HEK293 (cell line): Measurements from ENCODE around the gene RGS11.

Source experiments
- CTCF ChIA-PET: fragments of 350-600 bp; formaldehyde crosslinking; extraction: SDS; loops from one replicate; lab custom pipeline; 2021; ENCODE audit warnings: antibody characterized with exemption; lab: Yijun Ruan, JAX
- POLR2A ChIA-PET: fragments of 300-600 bp; formaldehyde crosslinking; extraction: SDS; loops from one replicate; lab custom pipeline; 2020; ENCODE audit warnings: antibody characterized with exemption, inconsistent platforms; lab: Yijun Ruan, JAX
- H3K27ac ChIP-seq: fragments of 200-500 bp; sonication (Bioruptor generic); 2 replicates; pipeline ENCODE4 v1.5.1; 2014; ENCODE audit warnings: low read depth, low read length, control low read depth, inconsistent platforms; ENCODE audit errors: extremely low read depth
- H3K36me3 ChIP-seq, 2 experiments: fragments of 200-500 bp in 1 of 2; sonication (Bioruptor generic) in 1 of 2; 1 replicate in 1 of 2; 2 replicates in 1 of 2; pipeline ENCODE4 v1.5.1; 2014 to 2017; ENCODE audit warnings: inconsistent platforms in 2 of 2, low read length in 2 of 2; ENCODE audit not compliant: control insufficient read depth in 2 of 2, insufficient read depth in 1 of 2
- H3K4me1 ChIP-seq: fragments of 200-500 bp; sonication (Bioruptor generic); 2 replicates; pipeline ENCODE4 v1.5.1; 2014; ENCODE audit warnings: mild to moderate bottlenecking, low read length, inconsistent platforms; ENCODE audit not compliant: control insufficient read depth, insufficient read depth
- H3K4me3 ChIP-seq: 2 replicates; pipeline ENCODE4 v1.5.1; 2011; ENCODE audit warnings: low read depth, mild to moderate bottlenecking, control low read depth, low read length, moderate library complexity
- H3K9me3 ChIP-seq: fragments of 200-500 bp; sonication (Bioruptor generic); 2 replicates; pipeline ENCODE4 v1.5.1; 2014; ENCODE audit warnings: low read depth, low read length, inconsistent platforms; ENCODE audit not compliant: control insufficient read depth, insufficient read depth
- BCL11A ChIP-seq: fragments of 450-650 bp; formaldehyde crosslinking; IDR thresholded peaks from 2 replicates; pipeline ENCODE4 v1.5.1; 2016; ENCODE audit warnings: low read depth, missing biosample characterization, missing genetic modification characterization
- CTCF ChIP-seq: fragments of 450-650 bp; formaldehyde crosslinking; IDR thresholded peaks from 2 replicates; pipeline ENCODE4 v1.5.1; 2016; ENCODE audit warnings: missing biosample characterization, missing genetic modification characterization
- HOXC10 ChIP-seq: sonication (generic); formaldehyde crosslinking; IDR thresholded peaks from 2 replicates; pipeline ENCODE4 v1.8.1; 2023; ENCODE audit warnings: mild to moderate bottlenecking, missing genetic modification reagents
- KLF9 ChIP-seq: fragments of 450-650 bp; formaldehyde crosslinking; IDR thresholded peaks from 2 replicates; pipeline ENCODE4 v1.5.1; 2016; ENCODE audit warnings: missing biosample characterization, missing genetic modification characterization, low read depth
- MYNN ChIP-seq: fragments of 450-650 bp; formaldehyde crosslinking; IDR thresholded peaks from 2 replicates; pipeline ENCODE4 v1.5.1; 2016; ENCODE audit warnings: missing biosample characterization, missing genetic modification characterization, borderline replicate concordance
- ZBTB1 ChIP-seq: fragments of 450-650 bp; formaldehyde crosslinking; IDR thresholded peaks from 2 replicates; pipeline ENCODE4 v1.5.1; 2016; ENCODE audit warnings: missing biosample characterization, missing genetic modification characterization
- ZNF146 ChIP-seq: fragments of 450-650 bp; formaldehyde crosslinking; IDR thresholded peaks from 2 replicates; pipeline ENCODE4 v1.5.1; 2016; ENCODE audit warnings: missing biosample characterization, missing genetic modification characterization
- ZNF248 ChIP-seq: fragments of 450-650 bp; formaldehyde crosslinking; IDR thresholded peaks from 2 replicates; pipeline ENCODE4 v1.5.1; 2017; ENCODE audit warnings: missing biosample characterization, missing genetic modification characterization
- ZNF266 ChIP-seq: fragments of 450-650 bp; formaldehyde crosslinking; IDR thresholded peaks from 2 replicates; pipeline ENCODE4 v1.5.1; 2016; ENCODE audit warnings: missing biosample characterization, missing genetic modification characterization, low read depth
- ZNF292 ChIP-seq: fragments of 450-650 bp; formaldehyde crosslinking; IDR thresholded peaks from 2 replicates; pipeline ENCODE4 v1.5.1; 2016; ENCODE audit warnings: low read depth, missing biosample characterization, missing genetic modification characterization, borderline replicate concordance
- ZNF341 ChIP-seq: fragments of 450-650 bp; formaldehyde crosslinking; IDR thresholded peaks from 2 replicates; pipeline ENCODE4; 2016; ENCODE audit warnings: low read depth, missing biosample characterization, missing genetic modification characterization
- ZNF433 ChIP-seq: fragments of 450-650 bp; formaldehyde crosslinking; IDR thresholded peaks from 2 replicates; pipeline ENCODE4 v1.5.1; 2016; ENCODE audit warnings: missing biosample characterization, missing genetic modification characterization, low read depth
- ZNF548 ChIP-seq: fragments of 450-650 bp; formaldehyde crosslinking; IDR thresholded peaks from 2 replicates; pipeline ENCODE4 v1.5.1; 2016; ENCODE audit warnings: missing biosample characterization, missing genetic modification characterization
- ZNF585B ChIP-seq: fragments of 450-650 bp; formaldehyde crosslinking; IDR thresholded peaks from 2 replicates; pipeline ENCODE4 v1.5.1; 2016; ENCODE audit warnings: missing biosample characterization, missing genetic modification characterization
- ZNF621 ChIP-seq: fragments of 450-650 bp; formaldehyde crosslinking; IDR thresholded peaks from 2 replicates; pipeline ENCODE4 v1.5.1; 2017; ENCODE audit warnings: missing biosample characterization, missing genetic modification characterization
- ZNF629 ChIP-seq: fragments of 450-650 bp; formaldehyde crosslinking; IDR thresholded peaks from 2 replicates; pipeline ENCODE4 v1.5.1; 2017; ENCODE audit warnings: missing biosample characterization, missing genetic modification characterization
- ZNF654 ChIP-seq: fragments of 450-650 bp; formaldehyde crosslinking; IDR thresholded peaks from 2 replicates; pipeline ENCODE4 v1.5.1; 2016; ENCODE audit warnings: low read depth, missing biosample characterization, missing genetic modification characterization
- ZNF704 ChIP-seq: fragments of 450-650 bp; formaldehyde crosslinking; IDR thresholded peaks from 2 replicates; pipeline ENCODE4 v1.5.1; 2016; ENCODE audit warnings: missing biosample characterization, missing genetic modification characterization
- ZNF776 ChIP-seq: fragments of 450-650 bp; formaldehyde crosslinking; IDR thresholded peaks from 2 replicates; pipeline ENCODE4 v1.5.0; 2017; ENCODE audit warnings: missing biosample characterization, missing genetic modification characterization, borderline replicate concordance
- ZNF837 ChIP-seq: fragments of 450-650 bp; formaldehyde crosslinking; IDR thresholded peaks from 2 replicates; pipeline ENCODE4 v1.5.1; 2016; ENCODE audit warnings: missing biosample characterization, missing genetic modification characterization
- ZSCAN23 ChIP-seq: fragments of 450-650 bp; formaldehyde crosslinking; IDR thresholded peaks from 2 replicates; pipeline ENCODE4 v1.5.1; 2016; ENCODE audit warnings: missing biosample characterization, missing genetic modification characterization
- TF ChIP-seq, protein P1 (sequence below): fragments of 450-650 bp; formaldehyde crosslinking; IDR thresholded peaks from 2 replicates; pipeline ENCODE4 v1.5.1; 2016; ENCODE audit warnings: missing biosample characterization, missing genetic modification characterization, low read depth
- TF ChIP-seq, protein P2 (sequence below): fragments of 450-650 bp; formaldehyde crosslinking; IDR thresholded peaks from 2 replicates; pipeline ENCODE4 v1.5.1; 2017; ENCODE audit warnings: missing biosample characterization, missing genetic modification characterization
- TF ChIP-seq, protein P3 (sequence below): fragments of 450-650 bp; IDR thresholded peaks from 2 replicates; pipeline ENCODE4 v1.5.1; 2018; ENCODE audit warnings: missing biosample characterization, missing genetic modification characterization

The RGS11 gene

GRCh38 chr16:260326-260725 is 15.4 kb downstream of the RGS11 start:
- Histone ChIP-seq H3K4me3 (no peak overlapping the region), H3K27ac (no peak overlapping the region), H3K9me3 (no peaks in the 10 kb centered on the region), H3K36me3 (peaks cover 0 to 63% of the 10 kb centered on the region in 2 experiments; a peak in 2 of 3 replicates), H3K4me1 (no peaks in the 10 kb centered on the region)
- no peak for TF ChIP-seq ZNF621 (tag by site-specific recombination)
- TF ChIP-seq ZBTB1 (tag by site-specific recombination): no peak
- TF ChIP-seq, protein P1, sequence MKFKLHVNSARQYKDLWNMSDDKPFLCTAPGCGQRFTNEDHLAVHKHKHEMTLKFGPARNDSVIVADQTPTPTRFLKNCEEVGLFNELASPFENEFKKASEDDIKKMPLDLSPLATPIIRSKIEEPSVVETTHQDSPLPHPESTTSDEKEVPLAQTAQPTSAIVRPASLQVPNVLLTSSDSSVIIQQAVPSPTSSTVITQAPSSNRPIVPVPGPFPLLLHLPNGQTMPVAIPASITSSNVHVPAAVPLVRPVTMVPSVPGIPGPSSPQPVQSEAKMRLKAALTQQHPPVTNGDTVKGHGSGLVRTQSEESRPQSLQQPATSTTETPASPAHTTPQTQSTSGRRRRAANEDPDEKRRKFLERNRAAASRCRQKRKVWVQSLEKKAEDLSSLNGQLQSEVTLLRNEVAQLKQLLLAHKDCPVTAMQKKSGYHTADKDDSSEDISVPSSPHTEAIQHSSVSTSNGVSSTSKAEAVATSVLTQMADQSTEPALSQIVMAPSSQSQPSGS (tag by site-specific recombination): no peak
- TF ChIP-seq HOXC10 (CRISPR knock-in tag): no peak
- no peak for TF ChIP-seq MYNN
- TF ChIP-seq ZNF837: no peak
- TF ChIP-seq ZNF341 (tag by site-specific recombination): no peak
- TF ChIP-seq ZNF433 (tag by site-specific recombination): no peak
- TF ChIP-seq ZNF629 (tag by site-specific recombination): no peak
- no peak for TF ChIP-seq ZNF654 (tag by site-specific recombination)
- ChIA-PET POLR2A (no interaction called here), CTCF (no interaction called here)

- POLR2A ChIA-PET: no interaction called here
- H3K27ac ChIP-seq: no peak overlapping the region
- CTCF ChIA-PET: no interaction called here
- H3K9me3 ChIP-seq: no peaks in the 10 kb centered on the region
- no peak overlapping the region for H3K4me3 ChIP-seq
- peaks cover 1 to 65% of the 10 kb centered on the region in 2 experiments; a peak in 2 of 3 replicates for H3K36me3 ChIP-seq
- TF ChIP-seq ZNF704 (tag by site-specific recombination): no peak
- no peak for TF ChIP-seq ZNF341 (tag by site-specific recombination)
- TF ChIP-seq, protein P2, sequence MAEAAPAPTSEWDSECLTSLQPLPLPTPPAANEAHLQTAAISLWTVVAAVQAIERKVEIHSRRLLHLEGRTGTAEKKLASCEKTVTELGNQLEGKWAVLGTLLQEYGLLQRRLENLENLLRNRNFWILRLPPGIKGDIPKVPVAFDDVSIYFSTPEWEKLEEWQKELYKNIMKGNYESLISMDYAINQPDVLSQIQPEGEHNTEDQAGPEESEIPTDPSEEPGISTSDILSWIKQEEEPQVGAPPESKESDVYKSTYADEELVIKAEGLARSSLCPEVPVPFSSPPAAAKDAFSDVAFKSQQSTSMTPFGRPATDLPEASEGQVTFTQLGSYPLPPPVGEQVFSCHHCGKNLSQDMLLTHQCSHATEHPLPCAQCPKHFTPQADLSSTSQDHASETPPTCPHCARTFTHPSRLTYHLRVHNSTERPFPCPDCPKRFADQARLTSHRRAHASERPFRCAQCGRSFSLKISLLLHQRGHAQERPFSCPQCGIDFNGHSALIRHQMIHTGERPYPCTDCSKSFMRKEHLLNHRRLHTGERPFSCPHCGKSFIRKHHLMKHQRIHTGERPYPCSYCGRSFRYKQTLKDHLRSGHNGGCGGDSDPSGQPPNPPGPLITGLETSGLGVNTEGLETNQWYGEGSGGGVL (tag by site-specific recombination): no peak
- no peak for TF ChIP-seq ZNF548 (tag by site-specific recombination)
- no peak for TF ChIP-seq CTCF (tag by site-specific recombination)
- TF ChIP-seq BCL11A (tag by site-specific recombination): no peak
- no peak for TF ChIP-seq ZSCAN23 (tag by site-specific recombination)
- no peak for TF ChIP-seq HOXC10 (CRISPR knock-in tag)
- TF ChIP-seq, protein P3, sequence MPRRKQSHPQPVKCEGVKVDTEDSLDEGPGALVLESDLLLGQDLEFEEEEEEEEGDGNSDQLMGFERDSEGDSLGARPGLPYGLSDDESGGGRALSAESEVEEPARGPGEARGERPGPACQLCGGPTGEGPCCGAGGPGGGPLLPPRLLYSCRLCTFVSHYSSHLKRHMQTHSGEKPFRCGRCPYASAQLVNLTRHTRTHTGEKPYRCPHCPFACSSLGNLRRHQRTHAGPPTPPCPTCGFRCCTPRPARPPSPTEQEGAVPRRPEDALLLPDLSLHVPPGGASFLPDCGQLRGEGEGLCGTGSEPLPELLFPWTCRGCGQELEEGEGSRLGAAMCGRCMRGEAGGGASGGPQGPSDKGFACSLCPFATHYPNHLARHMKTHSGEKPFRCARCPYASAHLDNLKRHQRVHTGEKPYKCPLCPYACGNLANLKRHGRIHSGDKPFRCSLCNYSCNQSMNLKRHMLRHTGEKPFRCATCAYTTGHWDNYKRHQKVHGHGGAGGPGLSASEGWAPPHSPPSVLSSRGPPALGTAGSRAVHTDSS (tag by site-specific recombination): no peak
- no peak for TF ChIP-seq ZNF248 (tag by site-specific recombination)
- no peak for TF ChIP-seq ZNF292 (tag by site-specific recombination)
- no peak for TF ChIP-seq ZNF146 (tag by site-specific recombination)
- no peak for TF ChIP-seq ZNF776 (tag by site-specific recombination)
- no peak for TF ChIP-seq KLF9
- TF ChIP-seq ZNF266 (tag by site-specific recombination): no peak
- TF ChIP-seq ZNF585B: no peak
- H3K4me1 ChIP-seq: no peaks in the 10 kb centered on the region
Observed at GRCh38 chr16:259814-260253, 15.9 kb downstream of the RGS11 start.
